ENCODE measurements around the gene SLC38A10.

GRCh38 chr17:81233811-81234505, 61.1 kb downstream of the SLC38A10 start:
- no peak for TF ChIP-seq MXI1 (conservative IDR thresholded peaks at IDR 0.05; ENCODE audit: poor library complexity, severe bottlenecking)
- no peak for TF ChIP-seq EP300 (conservative IDR thresholded peaks at IDR 0.05; ENCODE audit: poor library complexity, severe bottlenecking)
- no peak for TF ChIP-seq CTCF (IDR thresholded peaks at IDR 0.05; ENCODE audit: poor library complexity, severe bottlenecking)
